Ovary (tissue), 9 donors: Measurements from ENCODE around the gene LINGO4. TPM values are rescaled to one million over a fixed set of nuclear protein-coding genes. Genes with fewer than 3 reads are reported as not detected.

ENCODE experiments used
- DNase-seq, 5 donors: peaks; one replicate each; pipeline ENCODE4 v3.0.0-alpha.2; 2019 to 2020
- H3K27ac ChIP-seq, 2 donors: fragments of 200-600 bp; one replicate each; pipeline versions ENCODE4 v1.5.1 to v1.8.0; 2019 to 2022
- H3K27me3 ChIP-seq: fragments of 200-600 bp; one replicate; pipeline ENCODE4 v1.8.0; 2022
- H3K36me3 ChIP-seq: fragments of 200-600 bp; sonication (generic); one replicate; pipeline ENCODE4 v1.5.1; 2019
- H3K4me1 ChIP-seq: one replicate; pipeline ENCODE4 v1.8.1; 2013; ENCODE audit warnings: mild to moderate bottlenecking, moderate library complexity; ENCODE audit not compliant: insufficient read depth
- H3K4me3 ChIP-seq: fragments of 200-600 bp; sonication (generic); one replicate; pipeline ENCODE4 v1.5.1; 2017
- H3K9me3 ChIP-seq, 2 donors: fragments of 200-600 bp in 1 of 2; sonication (generic) in 1 of 2; one replicate each; pipeline versions ENCODE4 v1.5.1 to v1.8.1; 2013 to 2019; ENCODE audit warnings: mild to moderate bottlenecking in 1 of 2, moderate library complexity in 1 of 2
- EP300 ChIP-seq: sonication (generic); formaldehyde crosslinking; IDR thresholded peaks from one replicate; pipeline ENCODE4 v1.6.1; 2017; ENCODE audit warnings: antibody characterized with exemption
- POLR2A ChIP-seq: fragments of 450-650 bp; IDR thresholded peaks from one replicate; pipeline ENCODE4 v1.6.1; 2017; ENCODE audit warnings: antibody characterized with exemption, mild to moderate bottlenecking, moderate library complexity
- WGBS, 3 donors: extraction: QIAGEN DNeasy Blood & Tissue Kit in 1 of 3; methylation state at CpG; one replicate each; pipeline versions ENCODE4 v1.1.5 to v1.1.7; 2013 to 2017; 5-methylcytosine and 5-hydroxymethylcytosine counted together
- intact Hi-C, 4 donors: fragments of 100-400 bp; cut with DNase I; formaldehyde crosslinking; loops; one replicate each; pipeline versions ENCODE4 v1.11.0 to v1.15.1; 2022 to 2023
- polyA plus RNA-seq, 2 donors: library from polyadenylated mRNA; stranded (reverse); fragments of 200-250 nt in 1 of 2; fragments of 350-450 nt in 1 of 2; fragmentation: Illumina TruSeq in 1 of 2; extraction: RNeasy Lipid Tissue Mini Kit (QIAGEN cat#74804) in 1 of 2; gene quantifications; one replicate each; pipeline ENCODE4 v1.2.3, GENCODE V29; 2013 to 2014
- total RNA-seq, 7 donors: library from RNA; depleted of rRNA in 2 of 7; stranded (reverse); fragments of >200 nt in 2 of 7; fragmentation: NEBNext Ultra II Directional in 3 of 7; extraction: Animal tissue kit (Norgen Biotek cat#: 25700) in 3 of 7; gene quantifications; one replicate each; pipeline versions ENCODE4 v1.1.0 to v1.2.4, GENCODE V29; 2016 to 2023
- TF ChIP-seq, protein P1 (sequence below), 3 donors: fragments of 450-650 bp in 2 of 3; fragments of 200-600 bp in 1 of 3; IDR thresholded peaks; one replicate each; pipeline versions ENCODE4 v1.5.1 to v1.8.0; 2016 to 2022; ENCODE audit warnings: antibody characterized with exemption in 3 of 3, mild to moderate bottlenecking in 1 of 3
- donor health status: DM: no; HTN: no; CAD: no; lungs with moderate emphysema.
- donor health status: DM: no; HTN: no; CAD: no.
- donor health status: Bipolar disorder and iron deficiency.
- donor health status: DM: yes; HTN: yes; CAD: no.
- donor health status: DM: no; HTN: no; CAD: no.
- donor health status: DM: yes; HTN: yes; CAD: no.

The LINGO4 gene
- total and polyA plus RNA-seq, 9 donors, result 0.08 to 0.34 (median 0.10) TPM; not detected in 6

DNA sequence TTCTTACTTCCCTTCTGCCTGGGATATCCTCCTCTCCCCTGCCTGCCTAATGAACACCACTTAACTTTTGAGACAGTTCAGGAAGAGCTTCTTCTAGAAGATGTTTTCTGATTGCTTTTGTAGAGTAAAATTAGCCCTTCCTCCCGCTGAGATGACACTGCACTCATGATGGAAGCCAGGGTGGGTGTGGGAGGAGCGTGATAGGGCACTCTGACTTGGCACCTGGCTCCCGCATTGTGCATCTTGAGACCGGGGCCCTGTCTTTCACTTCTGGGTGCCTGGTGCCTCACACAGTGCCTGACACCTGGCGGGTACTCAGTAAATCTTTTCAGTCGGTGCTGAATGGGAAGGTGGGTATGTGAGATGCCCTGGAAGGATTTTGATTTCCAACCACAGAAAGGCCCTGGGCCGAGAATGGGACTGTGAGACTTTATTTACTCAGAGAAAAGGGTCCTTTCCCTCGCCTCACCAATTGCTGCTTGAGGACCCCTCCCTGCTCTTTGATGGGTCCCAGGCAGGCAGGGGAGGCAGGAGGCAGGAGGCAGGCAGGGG lies 41.5 kb upstream of the LINGO4 start:
- Histone ChIP-seq H3K9me3 (no peaks in the 10 kb centered on the region), H3K4me3 (no peak overlapping the region), H3K36me3 (no peaks in the 10 kb centered on the region), H3K27ac (no peak overlapping the region), H3K27me3 (no peaks in the 10 kb centered on the region), H3K4me1 (peaks cover 2% of the 10 kb centered on the region)
- no peak for DNase-seq
- 90 to 91% (median 91%) methylated on average over 8 of the region's 8 CpGs for WGBS, 3 donors
- no peak for TF ChIP-seq EP300
- TF ChIP-seq, protein P1, sequence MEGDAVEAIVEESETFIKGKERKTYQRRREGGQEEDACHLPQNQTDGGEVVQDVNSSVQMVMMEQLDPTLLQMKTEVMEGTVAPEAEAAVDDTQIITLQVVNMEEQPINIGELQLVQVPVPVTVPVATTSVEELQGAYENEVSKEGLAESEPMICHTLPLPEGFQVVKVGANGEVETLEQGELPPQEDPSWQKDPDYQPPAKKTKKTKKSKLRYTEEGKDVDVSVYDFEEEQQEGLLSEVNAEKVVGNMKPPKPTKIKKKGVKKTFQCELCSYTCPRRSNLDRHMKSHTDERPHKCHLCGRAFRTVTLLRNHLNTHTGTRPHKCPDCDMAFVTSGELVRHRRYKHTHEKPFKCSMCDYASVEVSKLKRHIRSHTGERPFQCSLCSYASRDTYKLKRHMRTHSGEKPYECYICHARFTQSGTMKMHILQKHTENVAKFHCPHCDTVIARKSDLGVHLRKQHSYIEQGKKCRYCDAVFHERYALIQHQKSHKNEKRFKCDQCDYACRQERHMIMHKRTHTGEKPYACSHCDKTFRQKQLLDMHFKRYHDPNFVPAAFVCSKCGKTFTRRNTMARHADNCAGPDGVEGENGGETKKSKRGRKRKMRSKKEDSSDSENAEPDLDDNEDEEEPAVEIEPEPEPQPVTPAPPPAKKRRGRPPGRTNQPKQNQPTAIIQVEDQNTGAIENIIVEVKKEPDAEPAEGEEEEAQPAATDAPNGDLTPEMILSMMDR (IDR thresholded peaks at IDR 0.05), result no peak
- TF ChIP-seq POLR2A, result no peak
- intact Hi-C loops, result no loop called here

DNA sequence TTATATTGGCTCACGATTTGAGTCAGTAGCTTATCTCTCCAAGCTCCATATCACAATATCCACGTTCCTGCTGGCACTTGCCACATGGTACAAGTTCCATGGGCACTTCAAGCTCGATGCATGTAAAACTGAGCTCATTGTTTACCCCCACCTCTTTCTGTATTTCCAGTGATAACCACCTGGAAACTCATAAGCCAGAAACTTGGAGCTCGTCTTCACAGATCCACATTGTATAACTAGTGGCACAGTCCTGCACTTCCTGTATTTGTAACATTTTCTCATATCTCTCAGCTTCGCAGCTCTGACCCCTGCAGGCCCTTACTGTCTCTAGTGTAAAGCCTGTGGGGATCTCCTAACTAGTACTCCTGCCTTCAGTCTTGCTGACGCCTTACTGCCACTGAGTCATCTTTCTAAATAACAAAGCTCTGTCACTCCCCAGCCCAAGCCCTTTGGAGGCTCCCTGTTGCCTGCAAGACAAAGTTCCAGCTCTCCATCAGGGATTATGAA lies 40.9 kb upstream of the LINGO4 start:
- peaks cover 2% of the 10 kb centered on the region for H3K4me1 ChIP-seq
- H3K36me3 ChIP-seq, result no peaks in the 10 kb centered on the region
- WGBS, 3 donors, result 47 to 59% (median 52%) methylated on average over 6 of the region's 6 CpGs
- no peak overlapping the region for H3K4me3 ChIP-seq
- no peak for TF ChIP-seq POLR2A
- TF ChIP-seq, protein P1 (IDR thresholded peaks at IDR 0.05), result no peak
- H3K27ac ChIP-seq, result no peak overlapping the region
- H3K9me3 ChIP-seq, result no peaks in the 10 kb centered on the region
- no peaks in the 10 kb centered on the region for H3K27me3 ChIP-seq
- intact Hi-C loops, result no loop called here
- no peak for DNase-seq

DNA sequence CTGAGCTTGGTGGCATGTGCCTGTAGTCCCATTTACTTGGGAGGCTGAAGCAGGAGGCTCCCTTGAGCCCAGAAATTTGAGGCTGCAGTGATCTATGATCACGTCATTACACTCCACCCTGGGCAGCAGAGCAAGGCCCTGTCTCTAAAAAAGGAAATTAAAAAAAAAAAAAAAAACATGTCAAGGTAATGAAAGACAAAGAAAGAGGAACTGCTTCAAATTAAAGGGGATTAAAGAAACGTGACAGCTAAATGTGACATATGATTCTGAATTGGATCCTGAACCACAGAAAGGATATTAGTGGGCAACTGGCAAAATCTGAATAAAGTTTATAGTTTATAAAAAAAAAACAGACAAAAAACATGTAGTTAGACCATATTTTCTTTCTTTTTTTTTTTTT lies 38.2 kb upstream of the LINGO4 start:
- no peak overlapping the region for H3K27ac ChIP-seq
- no peaks in the 10 kb centered on the region for H3K27me3 ChIP-seq
- intact Hi-C loops, result no loop called here
- no peaks in the 10 kb centered on the region for H3K4me1 ChIP-seq
- WGBS, 3 donors, result 93 to 96% (median 94%) methylated on average over 2 of the region's 2 CpGs
- no peaks in the 10 kb centered on the region for H3K36me3 ChIP-seq
- TF ChIP-seq, protein P1 (IDR thresholded peaks at IDR 0.05), result no peak
- TF ChIP-seq EP300 (no peak), POLR2A (no peak)
- no peak overlapping the region for H3K4me3 ChIP-seq
- H3K9me3 ChIP-seq, result no peaks in the 10 kb centered on the region
- no peak for DNase-seq

DNA sequence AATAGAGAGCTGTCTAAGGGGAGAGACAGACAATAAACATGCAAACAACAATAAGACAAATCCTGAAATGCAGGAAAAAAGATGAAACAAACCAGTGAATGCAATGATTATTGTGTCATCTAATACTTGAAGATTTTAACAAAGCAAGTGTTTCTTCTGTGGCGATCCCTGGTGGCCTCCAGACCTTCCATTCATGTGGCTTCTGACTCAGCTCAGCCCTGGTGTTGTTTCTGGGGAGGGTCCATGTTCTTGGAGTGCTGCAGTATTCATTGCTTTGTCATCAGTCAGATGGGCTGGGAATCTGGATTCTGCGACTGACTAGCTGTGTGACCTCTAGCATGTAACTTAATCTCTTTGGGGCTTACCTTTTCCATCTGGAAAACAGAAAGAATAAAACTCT lies 35.9 kb upstream of the LINGO4 start:
- Histone ChIP-seq H3K36me3 (no peaks in the 10 kb centered on the region), H3K4me3 (no peak overlapping the region), H3K4me1 (no peaks in the 10 kb centered on the region), H3K27me3 (no peaks in the 10 kb centered on the region), H3K27ac (no peak overlapping the region), H3K9me3 (no peaks in the 10 kb centered on the region)
- intact Hi-C loops, result no loop called here
- WGBS, 3 donors, result 92 to 94% (median 92%) methylated on average over 2 of the region's 2 CpGs
- DNase-seq, result no peak
- TF ChIP-seq EP300, result no peak
- no peak for TF ChIP-seq POLR2A
- TF ChIP-seq, protein P1 (IDR thresholded peaks at IDR 0.05), result no peak
